Activated naive CD8-positive, alpha-beta T cell (primary cell): ENCODE results near the gene NTM.
"Not testable (repeated sequence)": the region's sequence is repeated elsewhere in the genome, so short reads cannot be mapped to it uniquely, and the experiment has no call there.

Source experiments
- H3K27ac Mint-ChIP-seq: one replicate; pipeline ENCODE4 v1.8.0; 2021; ENCODE audit warnings: mixed read lengths
- H3K27me3 Mint-ChIP-seq: one replicate; pipeline ENCODE4 v1.8.0; 2021; ENCODE audit warnings: mixed read lengths
- H3K36me3 Mint-ChIP-seq: one replicate; pipeline ENCODE4 v1.8.0; 2021; ENCODE audit warnings: mixed read lengths
- H3K4me1 Mint-ChIP-seq: one replicate; pipeline ENCODE4 v1.8.0; 2021; ENCODE audit warnings: low read depth, mixed read lengths
- H3K4me3 Mint-ChIP-seq: one replicate; pipeline ENCODE4 v1.8.0; 2021; ENCODE audit warnings: mild to moderate bottlenecking, mixed read lengths
- H3K9me3 Mint-ChIP-seq: one replicate; pipeline ENCODE4 v1.8.0; 2021; ENCODE audit warnings: low read depth, mixed read lengths

Gene NTM

DNA sequence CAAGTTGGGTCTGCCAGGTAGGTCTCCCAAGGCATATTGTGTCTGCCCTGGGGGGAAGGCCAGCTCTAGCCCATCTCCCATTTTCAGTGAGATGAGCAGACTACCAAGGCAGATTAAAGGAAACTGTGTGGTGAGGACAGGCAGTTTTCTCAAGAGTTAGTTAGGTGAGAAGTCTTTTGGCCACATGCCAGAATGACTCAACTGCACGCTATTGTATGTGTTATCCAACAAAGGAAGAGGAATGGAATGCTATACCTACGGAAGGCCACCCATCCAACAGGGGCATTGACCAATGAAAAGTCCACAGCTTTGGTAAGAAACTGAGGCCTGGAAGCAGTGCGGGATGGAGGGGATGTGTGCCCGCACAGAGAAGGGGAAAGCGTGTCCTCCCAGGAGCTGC lies 941.7 kb downstream of the NTM start:
- H3K36me3 Mint-ChIP-seq = no peaks in the 10 kb centered on the region
- peaks cover 2% of the 10 kb centered on the region for H3K27me3 Mint-ChIP-seq
- H3K4me3 Mint-ChIP-seq = no peak overlapping the region
- H3K27ac Mint-ChIP-seq = no peak overlapping the region
- H3K9me3 Mint-ChIP-seq = no peaks in the 10 kb centered on the region
- H3K4me1 Mint-ChIP-seq = no peaks in the 10 kb centered on the region

DNA sequence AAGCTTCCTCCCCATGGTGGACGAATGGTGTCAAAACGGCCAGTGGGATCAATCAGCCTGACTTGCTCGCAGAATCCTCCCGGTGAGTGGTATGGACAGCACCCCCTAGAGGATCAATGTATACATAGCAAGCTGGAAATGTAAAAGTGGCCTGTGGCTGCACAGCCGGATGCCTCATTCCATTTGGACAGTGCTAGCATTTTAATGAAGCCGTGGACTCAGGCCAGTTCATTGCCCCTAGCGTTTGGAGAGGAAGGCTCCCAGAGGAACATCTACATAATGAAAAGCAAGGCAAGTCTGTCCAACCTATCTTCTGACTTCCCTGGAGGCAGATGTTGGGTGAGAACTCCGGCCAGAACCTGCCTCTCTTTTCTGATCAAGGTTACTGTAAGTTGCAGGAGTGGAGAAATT lies 942.3 kb downstream of the NTM start:
- Mint-ChIP-seq H3K27ac (no peak overlapping the region), H3K27me3 (peaks cover 2% of the 10 kb centered on the region), H3K4me3 (no peak overlapping the region), H3K9me3 (no peaks in the 10 kb centered on the region), H3K4me1 (no peaks in the 10 kb centered on the region), H3K36me3 (no peaks in the 10 kb centered on the region)

DNA sequence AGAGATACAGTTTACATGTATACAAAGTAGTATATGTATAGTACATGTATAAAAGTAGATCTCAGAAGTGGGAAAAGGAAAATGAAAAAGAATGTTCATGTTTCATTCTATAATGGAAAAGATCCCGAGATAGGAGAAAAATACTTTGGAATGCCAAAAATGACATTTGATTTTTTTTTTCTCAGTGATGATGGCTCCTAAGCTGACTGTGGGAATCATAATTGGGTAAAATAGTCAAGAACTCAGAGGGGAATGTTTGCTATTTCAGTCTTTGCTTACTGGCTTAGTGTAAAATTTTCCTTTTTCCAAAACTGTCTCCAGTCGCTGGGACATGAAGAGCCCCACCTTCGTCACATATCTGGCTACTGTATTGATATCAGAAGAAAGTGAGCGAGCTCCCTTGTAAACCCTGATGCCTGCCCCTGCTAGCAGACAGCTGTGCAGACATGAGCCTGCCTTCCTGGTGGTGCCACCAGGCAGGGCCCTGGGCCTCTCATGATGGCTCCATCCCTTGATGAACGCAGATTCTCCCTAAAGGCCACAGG lies 944.6 kb downstream of the NTM start:
- no peaks in the 10 kb centered on the region for H3K36me3 Mint-ChIP-seq
- H3K4me1 Mint-ChIP-seq = no peaks in the 10 kb centered on the region
- no peak overlapping the region for H3K4me3 Mint-ChIP-seq
- H3K27ac Mint-ChIP-seq = no peak overlapping the region
- no peaks in the 10 kb centered on the region for H3K9me3 Mint-ChIP-seq
- H3K27me3 Mint-ChIP-seq = peaks cover 7% of the 10 kb centered on the region

- Mint-ChIP-seq H3K27ac (no peak overlapping the region), H3K27me3 (peaks cover 7% of the 10 kb centered on the region), H3K9me3 (no peaks in the 10 kb centered on the region), H3K4me1 (no peaks in the 10 kb centered on the region), H3K36me3 (no peaks in the 10 kb centered on the region), H3K4me3 (no peak overlapping the region)
These were observed 945.3 kb downstream of the NTM start for GRCh38 chr11:132315696-132316095.

GRCh38 chr11:132318421-132319157 lies 948.2 kb downstream of the NTM start:
- H3K27ac Mint-ChIP-seq = no peak overlapping the region
- H3K4me3 Mint-ChIP-seq = no peak overlapping the region

GRCh38 chr11:132319419-132319818 lies 949.0 kb downstream of the NTM start:
- not testable (repeated sequence) for H3K27me3 Mint-ChIP-seq, H3K9me3 Mint-ChIP-seq, H3K36me3 Mint-ChIP-seq, H3K4me3 Mint-ChIP-seq, H3K4me1 Mint-ChIP-seq, H3K27ac Mint-ChIP-seq

More at GRCh38 chr11:132318421-132319157, 948.2 kb downstream of the NTM start:
- Mint-ChIP-seq H3K9me3 (no peaks in the 10 kb centered on the region), H3K4me1 (no peaks in the 10 kb centered on the region), H3K27me3 (peaks cover 7% of the 10 kb centered on the region), H3K36me3 (no peaks in the 10 kb centered on the region)

DNA sequence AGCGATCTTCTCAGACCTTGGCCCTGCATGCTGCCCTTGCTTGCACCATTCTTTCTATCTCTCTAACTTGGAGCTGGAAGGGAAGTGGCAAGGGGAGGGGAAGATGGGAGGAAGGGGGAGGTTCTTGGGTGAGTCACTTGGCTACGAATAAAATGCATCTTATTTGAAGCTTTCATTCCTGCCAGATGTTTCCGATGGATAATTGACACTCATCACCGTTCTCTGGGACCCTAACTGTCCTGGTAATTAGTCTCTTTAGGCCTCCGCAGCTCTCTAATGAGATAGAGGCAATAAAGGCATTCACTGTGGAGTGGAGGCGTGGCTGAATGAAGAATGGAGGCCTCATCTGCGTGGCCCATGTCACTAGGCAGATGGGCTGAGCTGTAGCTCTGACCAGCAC lies 960.1 kb downstream of the NTM start:
- no peak overlapping the region for H3K4me3 Mint-ChIP-seq
- H3K27me3 Mint-ChIP-seq = no peaks in the 10 kb centered on the region
- H3K36me3 Mint-ChIP-seq = no peaks in the 10 kb centered on the region
- no peak overlapping the region for H3K27ac Mint-ChIP-seq
- no peaks in the 10 kb centered on the region for H3K4me1 Mint-ChIP-seq
- peaks cover 8% of the 10 kb centered on the region for H3K9me3 Mint-ChIP-seq

DNA sequence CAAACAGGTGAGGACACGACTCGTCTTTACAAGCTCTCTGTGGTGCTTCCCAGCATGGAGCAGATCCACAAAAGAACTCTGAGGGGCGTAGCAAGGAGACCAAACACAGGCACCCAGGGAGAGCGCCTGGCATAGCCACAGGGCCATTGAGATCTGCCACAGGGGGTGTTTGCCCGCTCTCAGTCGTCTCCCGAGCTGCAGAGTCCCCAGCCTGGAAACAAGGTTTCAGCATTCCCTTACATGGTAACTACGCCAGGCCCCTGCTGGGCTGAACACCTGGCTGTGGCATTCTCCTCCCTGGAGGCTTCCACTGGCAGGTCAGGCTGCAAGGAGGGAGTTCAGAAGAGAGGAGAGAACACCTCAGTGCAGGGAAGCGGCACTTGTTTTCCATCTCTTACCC lies 962.1 kb downstream of the NTM start:
- no peaks in the 10 kb centered on the region for H3K27me3 Mint-ChIP-seq
- H3K4me1 Mint-ChIP-seq = no peaks in the 10 kb centered on the region

GRCh38 chr11:132334769-132335280 lies 964.4 kb downstream of the NTM start:
- no peaks in the 10 kb centered on the region for H3K36me3 Mint-ChIP-seq
- no peaks in the 10 kb centered on the region for H3K27me3 Mint-ChIP-seq
- no peak overlapping the region for H3K4me3 Mint-ChIP-seq
- no peaks in the 10 kb centered on the region for H3K4me1 Mint-ChIP-seq
- H3K9me3 Mint-ChIP-seq = no peaks in the 10 kb centered on the region
- no peak overlapping the region for H3K27ac Mint-ChIP-seq

More for the DNA sequence above, 962.1 kb downstream of the NTM start:
- Mint-ChIP-seq H3K4me3 (no peak overlapping the region), H3K36me3 (no peaks in the 10 kb centered on the region), H3K27ac (no peak overlapping the region), H3K9me3 (no peaks in the 10 kb centered on the region)

- Mint-ChIP-seq H3K27ac (no peak overlapping the region), H3K9me3 (no peaks in the 10 kb centered on the region), H3K4me3 (no peak overlapping the region), H3K36me3 (no peaks in the 10 kb centered on the region), H3K4me1 (no peaks in the 10 kb centered on the region), H3K27me3 (no peaks in the 10 kb centered on the region)
These were observed 964.9 kb downstream of the NTM start for GRCh38 chr11:132335311-132335710.

DNA sequence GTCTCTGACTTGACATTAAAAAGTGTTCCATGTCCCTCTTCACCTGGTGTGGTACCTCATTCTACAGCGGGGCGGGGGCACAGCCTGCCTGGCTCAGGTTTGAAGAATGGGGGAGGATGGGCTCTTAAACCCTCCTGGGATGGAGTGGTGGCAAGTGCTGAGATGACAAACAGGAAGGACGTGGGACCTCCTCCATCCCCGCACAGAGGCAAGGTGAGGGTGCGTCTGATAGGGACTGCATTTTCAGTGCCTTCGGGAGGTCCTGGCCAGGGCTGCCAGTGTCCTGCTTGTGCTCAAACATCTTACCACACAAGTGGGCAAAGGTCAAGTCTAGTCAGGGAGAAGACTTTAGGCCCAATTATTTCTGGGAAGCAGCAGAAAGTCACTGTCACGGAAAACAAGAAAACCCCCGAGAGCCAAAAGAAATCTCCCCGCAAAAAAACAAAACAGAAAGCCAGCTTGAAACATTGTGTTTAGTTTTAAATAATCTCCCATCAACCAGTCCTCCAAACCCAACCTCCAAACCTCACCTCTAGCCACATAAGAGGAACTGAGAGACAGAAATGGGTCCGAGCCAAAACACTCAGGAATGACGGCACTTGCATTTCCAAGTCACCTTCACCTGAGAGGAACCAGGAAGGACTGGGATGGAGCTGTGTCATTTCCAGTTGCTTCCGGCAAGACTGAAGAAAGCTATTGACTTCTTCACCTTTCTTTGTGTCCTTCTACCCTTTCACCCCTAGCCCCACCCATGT lies 966.5 kb downstream of the NTM start:
- H3K27ac Mint-ChIP-seq = no peak overlapping the region
- H3K27me3 Mint-ChIP-seq = peaks cover 1% of the 10 kb centered on the region
- no peaks in the 10 kb centered on the region for H3K9me3 Mint-ChIP-seq
- no peaks in the 10 kb centered on the region for H3K36me3 Mint-ChIP-seq
- H3K4me3 Mint-ChIP-seq = no peak overlapping the region
- no peaks in the 10 kb centered on the region for H3K4me1 Mint-ChIP-seq

DNA sequence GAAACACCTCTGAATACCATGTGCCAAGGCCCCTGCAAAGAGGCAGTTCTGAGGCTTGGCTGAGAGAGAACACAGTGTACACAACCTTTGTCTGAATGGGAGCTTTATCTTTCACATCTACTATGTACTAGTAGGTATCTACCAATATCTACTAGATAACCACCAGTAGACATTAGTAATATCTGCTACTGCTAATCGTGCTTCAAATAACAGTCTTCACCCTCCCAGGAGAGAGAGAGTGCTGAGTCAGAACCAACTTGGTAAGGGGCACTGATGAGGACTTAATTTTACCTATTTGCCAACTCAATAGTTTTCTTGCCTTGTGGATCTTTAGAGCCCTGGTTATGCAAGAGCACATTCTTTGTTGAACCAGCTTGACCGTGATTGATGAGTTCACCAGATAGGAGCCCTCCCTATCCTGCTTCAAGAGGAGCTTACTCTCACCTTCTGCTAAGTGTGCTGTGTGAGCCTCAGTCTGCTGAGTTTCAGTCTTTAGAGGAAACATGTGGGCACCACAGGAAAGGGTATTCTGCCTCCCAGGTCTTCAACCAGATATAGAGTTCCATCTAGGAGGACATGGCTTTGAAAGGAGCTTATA lies 967.5 kb downstream of the NTM start:
- no peak overlapping the region for H3K27ac Mint-ChIP-seq
- no peaks in the 10 kb centered on the region for H3K9me3 Mint-ChIP-seq
- no peak overlapping the region for H3K4me3 Mint-ChIP-seq
- H3K27me3 Mint-ChIP-seq = peaks cover 1% of the 10 kb centered on the region
- H3K4me1 Mint-ChIP-seq = no peaks in the 10 kb centered on the region
- H3K36me3 Mint-ChIP-seq = no peaks in the 10 kb centered on the region

DNA sequence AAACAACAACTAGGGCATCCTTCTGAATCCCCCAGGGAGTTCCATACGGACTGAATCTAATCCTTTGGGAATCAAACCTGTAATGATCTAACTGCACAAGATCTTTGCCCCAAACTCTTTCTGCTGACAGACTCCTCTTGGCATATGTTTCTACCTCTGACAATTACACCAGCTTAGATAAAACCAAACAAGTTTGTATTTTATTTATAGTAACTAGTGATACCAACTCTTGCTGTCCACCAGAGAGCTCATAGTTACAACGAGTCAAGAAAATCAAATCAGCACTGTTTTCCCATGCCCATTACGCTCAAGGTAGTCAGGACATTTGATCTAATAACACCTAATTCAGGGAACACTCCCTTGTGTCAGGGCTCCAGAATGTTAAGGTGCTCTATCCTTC lies 972.0 kb downstream of the NTM start:
- Mint-ChIP-seq H3K36me3 (no peaks in the 10 kb centered on the region), H3K4me1 (no peaks in the 10 kb centered on the region), H3K9me3 (no peaks in the 10 kb centered on the region), H3K27me3 (peaks cover 1% of the 10 kb centered on the region), H3K27ac (no peak overlapping the region), H3K4me3 (no peak overlapping the region)

DNA sequence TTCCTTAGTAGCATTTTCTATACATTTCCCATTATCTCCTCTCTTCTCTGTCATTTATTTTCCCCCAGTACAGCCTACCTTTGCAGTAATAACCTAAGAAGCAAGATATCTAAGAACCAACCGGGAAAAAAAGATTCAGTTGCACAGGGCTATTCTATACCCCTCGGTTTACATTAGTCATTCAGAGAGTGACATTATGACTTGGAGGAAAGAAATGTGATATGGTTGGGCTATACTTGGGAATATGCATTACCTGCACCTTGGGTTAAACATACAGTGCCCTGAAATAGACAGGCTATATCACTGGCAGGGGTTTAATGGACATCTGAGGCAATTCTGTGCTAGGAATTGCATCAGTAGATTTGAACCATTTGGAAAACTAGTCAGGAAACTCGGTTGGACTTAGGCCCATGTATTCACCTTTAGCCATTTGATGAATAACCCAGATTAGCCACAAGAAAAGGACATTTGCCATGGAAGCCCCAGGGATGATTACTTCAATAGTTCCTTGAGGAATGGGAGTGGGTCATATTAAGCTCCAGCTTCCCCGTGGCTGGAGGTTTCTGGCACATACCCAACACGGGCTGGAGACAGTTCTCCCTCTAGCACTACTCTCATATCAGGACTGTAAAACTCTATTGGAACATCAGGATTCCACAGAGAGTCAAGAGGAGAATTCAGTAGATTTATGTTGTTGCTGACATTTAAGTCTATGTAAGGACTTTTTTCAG lies 973.2 kb downstream of the NTM start:
- Mint-ChIP-seq H3K36me3 (no peaks in the 10 kb centered on the region), H3K27me3 (peaks cover 1% of the 10 kb centered on the region), H3K27ac (no peak overlapping the region), H3K4me3 (no peak overlapping the region), H3K4me1 (no peaks in the 10 kb centered on the region), H3K9me3 (no peaks in the 10 kb centered on the region)
